Measurements from ENCODE around the gene ETNK2.

- no peak for TF ChIP-seq CTCF (CRISPR knock-in tag; IDR thresholded peaks at IDR 0.05)
- TF ChIP-seq EP300 (IDR thresholded peaks at IDR 0.05; ENCODE audit: low read depth in 2 of 2, low read length in 2 of 2): no peak
- no peak for TF ChIP-seq EP300 (CRISPR knock-in tag; IDR thresholded peaks at IDR 0.05; ENCODE audit: borderline replicate concordance)
- no peak for TF ChIP-seq TBX2 (CRISPR knock-in tag; IDR thresholded peaks at IDR 0.05; ENCODE audit: borderline replicate concordance)
- TF ChIP-seq ZNF362 (CRISPR knock-in tag; IDR thresholded peaks at IDR 0.05; ENCODE audit: borderline replicate concordance): no peak
- TF ChIP-seq KDM3A (CRISPR knock-in tag; IDR thresholded peaks at IDR 0.05; ENCODE audit: low read depth): no peak
- no peak for TF ChIP-seq EZH2 (conservative IDR thresholded peaks at IDR 0.05; ENCODE audit: low read depth, low read length)
- no peak for TF ChIP-seq BCLAF1 (IDR thresholded peaks at IDR 0.05)
These were observed 63.2 kb downstream of the ETNK2 start for GRCh38 chr1:204088596-204088995.
